Colonic mucosa (tissue), 4 donors: Measurements from ENCODE around the gene ZFP92. TPM values are rescaled to one million over a fixed set of nuclear protein-coding genes. Genes with fewer than 3 reads are reported as not detected.

Experiments used
- DNase-seq: peaks from one replicate; pipeline ENCODE4 v3.0.0-alpha.2; 2020
- H3K27ac ChIP-seq: fragments of 200-600 bp; one replicate; pipeline ENCODE4 v1.8.0; 2021
- H3K27me3 ChIP-seq: fragments of 200-600 bp; one replicate; pipeline ENCODE4 v1.8.0; 2021
- H3K36me3 ChIP-seq: fragments of 200-600 bp; one replicate; pipeline ENCODE4 v1.8.0; 2021
- H3K4me1 ChIP-seq: fragments of 200-600 bp; one replicate; pipeline ENCODE4 v1.8.0; 2021; ENCODE audit warnings: mild to moderate bottlenecking
- H3K4me3 ChIP-seq: fragments of 200-600 bp; one replicate; pipeline ENCODE4 v1.8.0; 2021
- H3K9ac ChIP-seq, 2 donors: one replicate each; pipeline ENCODE4 v1.7.0; 2013; ENCODE audit warnings: control low read depth in 2 of 2, low read depth in 2 of 2, low read length in 2 of 2
- H3K9me3 ChIP-seq: fragments of 200-600 bp; one replicate; pipeline ENCODE4 v1.8.0; 2021
- CTCF ChIP-seq: fragments of 200-600 bp; IDR thresholded peaks from one replicate; pipeline ENCODE4 v1.8.0; 2022; ENCODE audit warnings: antibody characterized with exemption, mild to moderate bottlenecking
- intact Hi-C: fragments of 100-400 bp; cut with DNase I; formaldehyde crosslinking; loops from one replicate; pipeline ENCODE4 v1.14.1; 2022
- total RNA-seq, 2 donors: library from RNA; stranded (reverse); fragmentation: NEBNext Ultra II Directional in 1 of 2; extraction: Animal tissue kit (Norgen Biotek cat#: 25700) in 1 of 2; gene quantifications; one replicate each; pipeline ENCODE4 v1.2.1, GENCODE V29; 2021
- donor health status: healthy.
- donor health status: DM: no; HTN: no; CAD: no.
- donor health status: DM: no; HTN: no; CAD: no.

The ZFP92 gene
- total RNA-seq, 2 donors from 2014 or later = 0.10 to 0.29 TPM

GRCh38 chrX:153423652-153424051, 12.4 kb downstream of the ZFP92 start:
- TF ChIP-seq CTCF = no peak
- DNase-seq = no peak
- H3K36me3 ChIP-seq = no peaks in the 10 kb centered on the region
- no peaks in the 10 kb centered on the region for H3K27me3 ChIP-seq
- no peak overlapping the region for H3K9ac ChIP-seq
- no peak overlapping the region for H3K4me3 ChIP-seq
- no peaks in the 10 kb centered on the region for H3K9me3 ChIP-seq
- H3K4me1 ChIP-seq = no peaks in the 10 kb centered on the region
- intact Hi-C loops = no loop called here
- H3K27ac ChIP-seq = no peak overlapping the region

- no peaks in the 10 kb centered on the region for H3K9me3 ChIP-seq
- no peak for DNase-seq
- H3K27ac ChIP-seq = no peak overlapping the region
- H3K36me3 ChIP-seq = no peaks in the 10 kb centered on the region
- no peaks in the 10 kb centered on the region for H3K27me3 ChIP-seq
- no peak for TF ChIP-seq CTCF
- H3K9ac ChIP-seq = no peak overlapping the region
- no peaks in the 10 kb centered on the region for H3K4me1 ChIP-seq
- intact Hi-C loops = no loop called here
- no peak overlapping the region for H3K4me3 ChIP-seq
These were observed 14.9 kb downstream of the ZFP92 start for GRCh38 chrX:153426204-153426603.

- no peak for DNase-seq
- H3K27ac ChIP-seq = no peak overlapping the region
- H3K4me1 ChIP-seq = no peaks in the 10 kb centered on the region
- H3K9me3 ChIP-seq = no peaks in the 10 kb centered on the region
- H3K27me3 ChIP-seq = no peaks in the 10 kb centered on the region
- intact Hi-C loops = no loop called here
- H3K9ac ChIP-seq = no peak overlapping the region
- no peaks in the 10 kb centered on the region for H3K36me3 ChIP-seq
- TF ChIP-seq CTCF = no peak
- H3K4me3 ChIP-seq = no peak overlapping the region
These were observed 19.5 kb downstream of the ZFP92 start for GRCh38 chrX:153430796-153431195.

- intact Hi-C loops = no loop called here
- H3K27ac ChIP-seq = no peak overlapping the region
- H3K9me3 ChIP-seq = no peaks in the 10 kb centered on the region
- H3K9ac ChIP-seq = no peak overlapping the region
- no peak for TF ChIP-seq CTCF
- H3K4me1 ChIP-seq = no peaks in the 10 kb centered on the region
- no peak overlapping the region for H3K4me3 ChIP-seq
- H3K36me3 ChIP-seq = no peaks in the 10 kb centered on the region
- no peaks in the 10 kb centered on the region for H3K27me3 ChIP-seq
- no peak for DNase-seq
These were observed 21.9 kb downstream of the ZFP92 start for GRCh38 chrX:153433161-153433680.

- no peak overlapping the region for H3K4me3 ChIP-seq
- no peak overlapping the region for H3K9ac ChIP-seq
- DNase-seq = no peak
- H3K9me3 ChIP-seq = no peaks in the 10 kb centered on the region
- no peaks in the 10 kb centered on the region for H3K27me3 ChIP-seq
- TF ChIP-seq CTCF = no peak
- no peaks in the 10 kb centered on the region for H3K4me1 ChIP-seq
- H3K36me3 ChIP-seq = no peaks in the 10 kb centered on the region
- no peak overlapping the region for H3K27ac ChIP-seq
- intact Hi-C loops = no loop called here
These were observed 22.6 kb downstream of the ZFP92 start for GRCh38 chrX:153433781-153434285.
